WERI-Rb-1 (cell line): ENCODE measurements around the gene C4orf50.

Experiments used
- DNase-seq: peaks from one replicate; pipeline ENCODE4 v3.0.0-alpha.2; 2020
- H3K27ac ChIP-seq: fragments of 250-450 bp; sonication (Bioruptor Pico); 2 replicates; pipeline ENCODE4 v1.5.1; 2020; ENCODE audit warnings: mild to moderate bottlenecking, moderate library complexity
- H3K27me3 ChIP-seq: fragments of 250-450 bp; sonication (Bioruptor Pico); 2 replicates; pipeline ENCODE4 v1.5.1; 2021; ENCODE audit warnings: mild to moderate bottlenecking, low read depth, moderate library complexity; ENCODE audit not compliant: insufficient read depth, severe bottlenecking
- H3K36me3 ChIP-seq: fragments of 250-450 bp; sonication (Bioruptor Pico); 2 replicates; pipeline ENCODE4 v1.5.1; 2020; ENCODE audit warnings: mild to moderate bottlenecking, moderate library complexity
- H3K4me3 ChIP-seq: 2 replicates; pipeline ENCODE4 v1.5.1; 2011; ENCODE audit warnings: low read depth, mild to moderate bottlenecking, control low read depth, low read length
- H3K9me3 ChIP-seq: fragments of 250-450 bp; sonication (Bioruptor Pico); 2 replicates; pipeline ENCODE4 v1.5.1; 2021; ENCODE audit warnings: mild to moderate bottlenecking, moderate library complexity; ENCODE audit not compliant: severe bottlenecking
- TF ChIP-seq, protein P1 (sequence below): IDR thresholded peaks from 2 replicates; pipeline ENCODE4 v1.5.1; 2011; ENCODE audit warnings: low read depth, mild to moderate bottlenecking, control low read depth, inconsistent platforms, low read length

C4orf50 gene

DNA sequence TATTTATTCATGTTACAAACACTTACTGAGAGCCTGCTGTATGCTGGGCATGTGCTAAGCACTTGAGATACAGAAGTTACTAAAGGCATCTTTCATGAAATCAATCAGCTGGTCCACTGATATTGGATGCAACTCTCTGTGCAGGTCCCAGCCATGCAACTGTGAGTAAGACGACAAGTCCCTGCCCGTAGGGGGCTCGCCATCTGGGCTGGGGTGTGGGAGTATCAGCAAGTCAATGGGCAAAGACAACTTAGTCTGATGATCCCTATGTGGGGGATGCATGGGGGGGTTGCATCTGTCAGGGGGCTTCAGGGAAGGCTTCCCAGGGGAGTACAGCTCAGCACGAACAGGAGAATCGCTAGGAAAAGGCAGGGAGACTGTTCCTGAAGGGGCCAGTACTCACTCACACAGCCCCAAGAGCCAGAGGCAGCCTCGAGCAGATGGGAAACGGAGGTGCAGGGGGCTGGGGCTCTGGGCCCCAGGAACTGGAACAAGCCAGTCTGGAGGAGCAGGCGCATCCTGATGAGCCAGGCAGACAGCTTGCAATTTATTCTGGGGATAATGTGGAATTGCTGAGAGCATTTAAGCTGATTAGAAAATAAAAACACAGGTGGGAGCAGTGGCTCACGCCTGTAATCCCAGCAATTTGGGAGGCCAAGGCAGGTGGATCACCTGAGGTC lies 165.6 kb downstream of the C4orf50 start:
- no peaks in the 10 kb centered on the region for H3K27me3 ChIP-seq
- H3K4me3 ChIP-seq: no peak overlapping the region; the same call in 1 of the 2 replicates
- DNase-seq: peak; percentile 96
- no peaks in the 10 kb centered on the region for H3K9me3 ChIP-seq
- peak overlapping the region; percentile 91 for H3K27ac ChIP-seq
- TF ChIP-seq, protein P1, sequence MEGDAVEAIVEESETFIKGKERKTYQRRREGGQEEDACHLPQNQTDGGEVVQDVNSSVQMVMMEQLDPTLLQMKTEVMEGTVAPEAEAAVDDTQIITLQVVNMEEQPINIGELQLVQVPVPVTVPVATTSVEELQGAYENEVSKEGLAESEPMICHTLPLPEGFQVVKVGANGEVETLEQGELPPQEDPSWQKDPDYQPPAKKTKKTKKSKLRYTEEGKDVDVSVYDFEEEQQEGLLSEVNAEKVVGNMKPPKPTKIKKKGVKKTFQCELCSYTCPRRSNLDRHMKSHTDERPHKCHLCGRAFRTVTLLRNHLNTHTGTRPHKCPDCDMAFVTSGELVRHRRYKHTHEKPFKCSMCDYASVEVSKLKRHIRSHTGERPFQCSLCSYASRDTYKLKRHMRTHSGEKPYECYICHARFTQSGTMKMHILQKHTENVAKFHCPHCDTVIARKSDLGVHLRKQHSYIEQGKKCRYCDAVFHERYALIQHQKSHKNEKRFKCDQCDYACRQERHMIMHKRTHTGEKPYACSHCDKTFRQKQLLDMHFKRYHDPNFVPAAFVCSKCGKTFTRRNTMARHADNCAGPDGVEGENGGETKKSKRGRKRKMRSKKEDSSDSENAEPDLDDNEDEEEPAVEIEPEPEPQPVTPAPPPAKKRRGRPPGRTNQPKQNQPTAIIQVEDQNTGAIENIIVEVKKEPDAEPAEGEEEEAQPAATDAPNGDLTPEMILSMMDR: no peak; the same call in 1 of the 2 replicates
- peaks cover 93% of the 10 kb centered on the region for H3K36me3 ChIP-seq

DNA sequence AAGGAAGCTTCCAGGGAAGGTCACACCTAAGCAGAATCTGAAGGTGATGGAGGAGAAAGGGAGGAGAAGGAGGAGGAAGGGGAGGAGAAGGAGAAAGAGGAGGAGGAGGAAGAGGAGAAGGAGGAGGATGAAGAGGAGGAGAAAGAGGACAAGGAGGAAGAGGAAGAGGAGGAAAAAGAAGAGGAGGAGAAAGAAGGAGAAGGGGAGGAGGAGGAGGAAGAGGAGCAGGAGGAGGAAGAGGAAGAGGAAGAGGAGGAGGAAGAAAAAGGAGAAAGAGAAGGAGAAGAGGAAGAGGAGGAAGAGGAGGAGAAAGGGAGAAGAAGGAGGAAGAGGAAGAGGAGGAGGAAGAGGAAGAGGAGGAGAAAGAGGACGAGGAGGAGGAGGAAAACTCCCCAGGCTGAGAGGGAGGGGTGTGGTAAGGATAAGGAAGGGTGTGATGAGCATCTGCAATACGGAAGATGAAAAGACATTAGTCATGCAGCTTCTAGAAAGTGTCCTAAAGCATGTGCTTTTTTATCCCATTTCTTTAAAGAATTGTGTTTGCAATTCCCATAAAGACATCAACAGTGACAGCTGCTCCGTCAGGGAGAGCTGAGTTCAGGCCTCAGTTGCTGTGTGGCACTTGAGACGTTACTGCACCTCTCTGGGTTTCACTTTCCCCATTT lies 166.5 kb downstream of the C4orf50 start:
- Histone ChIP-seq H3K36me3 (peaks cover 94% of the 10 kb centered on the region), H3K4me3 (no peak overlapping the region)

More for the DNA sequence above, 166.5 kb downstream of the C4orf50 start:
- Histone ChIP-seq H3K27ac (peak overlapping the region; percentile 91), H3K9me3 (no peaks in the 10 kb centered on the region), H3K27me3 (no peaks in the 10 kb centered on the region)
- DNase-seq: no peak
- TF ChIP-seq, protein P1: no peak
